MM.1S (cell line): ENCODE results near the gene UFC1.
A peak's percentile ranks its signal among the peaks of the same experiment; 100 is the strongest.

Experiments used
- DNase-seq: peaks from one replicate; pipeline ENCODE4 v3.0.0-alpha.2; 2015
- H2AFZ ChIP-seq: fragments of 300-600 bp; sonication (generic); 2 replicates; pipeline ENCODE4 v1.6.0; 2016; ENCODE audit warnings: antibody characterized with exemption, low read length
- H3F3A ChIP-seq: fragments of 300-600 bp; sonication (generic); 2 replicates; pipeline ENCODE4 v1.6.1; 2016; ENCODE audit warnings: mild to moderate bottlenecking, antibody characterized with exemption, low read length, moderate library complexity, mixed read lengths; ENCODE audit not compliant: insufficient read depth
- H3K27ac ChIP-seq: fragments of 300-600 bp; sonication (generic); 2 replicates; pipeline ENCODE4 v1.5.1; 2016; ENCODE audit warnings: mild to moderate bottlenecking, low read length
- H3K27me3 ChIP-seq: fragments of 300-600 bp; sonication (generic); replicated peaks from 2 replicates; pipeline ENCODE4 v1.6.0; 2016; ENCODE audit warnings: low read length; ENCODE audit not compliant: insufficient read depth
- H3K36me3 ChIP-seq: fragments of 300-600 bp; sonication (generic); replicated peaks from 2 replicates; pipeline ENCODE4 v1.6.1; 2016; ENCODE audit warnings: mild to moderate bottlenecking, low read length, mixed read lengths; ENCODE audit not compliant: insufficient read depth
- H3K4me1 ChIP-seq: fragments of 300-600 bp; sonication (generic); 2 replicates; pipeline ENCODE4 v1.6.1; 2016; ENCODE audit warnings: low read length, mixed read lengths
- H3K4me2 ChIP-seq: fragments of 300-600 bp; sonication (generic); 2 replicates; pipeline ENCODE4 v1.6.0; 2016; ENCODE audit warnings: low read depth, low read length
- H3K4me3 ChIP-seq: fragments of 300-600 bp; sonication (generic); 2 replicates; pipeline ENCODE4 v1.5.1; 2016; ENCODE audit warnings: low read length, mixed read lengths
- H3K79me2 ChIP-seq: fragments of 300-600 bp; sonication (generic); 2 replicates; pipeline ENCODE4 v1.6.1; 2016; ENCODE audit warnings: mixed run types, low read length, mixed read lengths
- H3K9ac ChIP-seq: fragments of 300-600 bp; sonication (generic); 2 replicates; pipeline ENCODE4 v1.6.1; 2016; ENCODE audit warnings: low read length, mixed read lengths
- H3K9me2 ChIP-seq: fragments of 300-600 bp; sonication (generic); replicated peaks from 2 replicates; pipeline ENCODE4 v1.6.1; 2016; ENCODE audit warnings: mild to moderate bottlenecking, low read length, mixed read lengths; ENCODE audit not compliant: insufficient read depth
- H3K9me3 ChIP-seq: fragments of 300-600 bp; sonication (generic); replicated peaks from 2 replicates; pipeline ENCODE4 v1.6.1; 2016; ENCODE audit warnings: mild to moderate bottlenecking, low read length, mixed read lengths; ENCODE audit not compliant: insufficient read depth
- H4K20me1 ChIP-seq: fragments of 300-600 bp; sonication (generic); 2 replicates; pipeline ENCODE4 v1.6.1; 2016; ENCODE audit warnings: mild to moderate bottlenecking, low read length, moderate library complexity, mixed read lengths; ENCODE audit not compliant: insufficient read depth
- CTCF ChIP-seq: fragments of 300-600 bp; sonication (generic); IDR thresholded peaks from 2 replicates; pipeline ENCODE4 v1.5.1; 2016; ENCODE audit warnings: antibody characterized with exemption, low read length, mixed read lengths
- EZH2 ChIP-seq: fragments of 300-600 bp; sonication (generic); optimal IDR thresholded peaks from 2 replicates; pipeline ENCODE3; 2017; ENCODE audit warnings: low read depth, mild to moderate bottlenecking, antibody characterized with exemption, low read length, mixed read lengths
- EZH2phosphoT487 ChIP-seq: fragments of 300-600 bp; sonication (generic); IDR thresholded peaks from 2 replicates; pipeline ENCODE4 v1.6.1; 2018; ENCODE audit warnings: antibody characterized with exemption, low read length

Gene UFC1

GRCh38 chr1:161132410-161133219 lies 21.2 kb upstream of the UFC1 start, which contains the start of gene DEDD:
TSS of gene DEDD (minus strand) at chr1:161132667. CDS start at chr1:161124462, 8,205 bp downstream.
- Histone ChIP-seq H3K4me3 (peak within 1 kb of the TSS; percentile 88), H3K9me3 (no peaks in the 10 kb centered on the region), H3K9me2 (no peaks in the 10 kb centered on the region), H3K27me3 (no peaks in the 10 kb centered on the region), H3K4me2 (peak within 1 kb of the TSS; percentile 95), H4K20me1 (no peaks in the 10 kb centered on the region), H3K79me2 (peaks cover 82% of the 10 kb centered on the region), H3K36me3 (no peaks in the 10 kb centered on the region), H3K27ac (peak within 1 kb of the TSS; percentile 52; the same call in 1 of the 2 replicates), H3K4me1 (peaks cover 9% of the 10 kb centered on the region; the same call in 1 of the 2 replicates), H3K9ac (peak within 1 kb of the TSS; percentile 81), H2AFZ (peak within 1 kb of the TSS; percentile 90), H3F3A (peaks cover 33% of the 10 kb centered on the region)
- DNase-seq: peak; percentile 97
- TF ChIP-seq EZH2phosphoT487 (no peak), CTCF (no peak), EZH2 (no peak)

- no peaks in the 10 kb centered on the region for H4K20me1 ChIP-seq
- H3K4me2 ChIP-seq: peak overlapping the region; percentile 95
- peak overlapping the region; percentile 52; the same call in 1 of the 2 replicates for H3K27ac ChIP-seq
- no peaks in the 10 kb centered on the region for H3K9me2 ChIP-seq
- no peak for DNase-seq
- H3K36me3 ChIP-seq: no peaks in the 10 kb centered on the region
- peaks cover 9% of the 10 kb centered on the region; the same call in 1 of the 2 replicates for H3K4me1 ChIP-seq
- TF ChIP-seq EZH2phosphoT487 (no peak), CTCF (no peak), EZH2 (no peak)
- peak overlapping the region; percentile 90 for H2AFZ ChIP-seq
- no peaks in the 10 kb centered on the region for H3K27me3 ChIP-seq
- peaks cover 75% of the 10 kb centered on the region for H3K79me2 ChIP-seq
- H3K9me3 ChIP-seq: no peaks in the 10 kb centered on the region
- peak overlapping the region; percentile 81 for H3K9ac ChIP-seq
- H3F3A ChIP-seq: peaks cover 33% of the 10 kb centered on the region
- H3K4me3 ChIP-seq: peak overlapping the region; percentile 88
Observed at GRCh38 chr1:161133220-161133740, 20.5 kb upstream of the UFC1 start.

GRCh38 chr1:161137881-161138280 lies 15.9 kb upstream of the UFC1 start:
- Histone ChIP-seq H2AFZ (no peak overlapping the region), H4K20me1 (no peaks in the 10 kb centered on the region), H3K4me2 (no peak overlapping the region), H3K27ac (no peak overlapping the region), H3K27me3 (no peaks in the 10 kb centered on the region), H3K4me3 (no peak overlapping the region), H3K36me3 (no peaks in the 10 kb centered on the region), H3F3A (peaks cover 15% of the 10 kb centered on the region; the same call in 1 of the 2 replicates), H3K9me2 (no peaks in the 10 kb centered on the region), H3K79me2 (peaks cover 34% of the 10 kb centered on the region), H3K9ac (no peak overlapping the region), H3K4me1 (no peaks in the 10 kb centered on the region), H3K9me3 (no peaks in the 10 kb centered on the region)
- TF ChIP-seq CTCF (no peak), EZH2 (no peak), EZH2phosphoT487 (no peak)
- no peak for DNase-seq
